Glutamatergic neuron (in vitro differentiated cells): ENCODE measurements around the gene CDC42BPG. TPM values are rescaled to one million over a fixed set of nuclear protein-coding genes. Genes with fewer than 3 reads are reported as not detected.
A peak's percentile ranks its signal among the peaks of the same experiment; 100 is the strongest.
"Not testable (repeated sequence)": the region's sequence is repeated elsewhere in the genome, so short reads cannot be mapped to it uniquely, and the experiment has no call there.

Experiments
- DNase-seq: peaks from one replicate; pipeline ENCODE4 v3.0.0; 2022
- H3K27ac Mint-ChIP-seq: one replicate; pipeline ENCODE4 v1.8.0; 2020; ENCODE audit warnings: mild to moderate bottlenecking, mixed read lengths, inconsistent platforms; ENCODE audit not compliant: unreplicated experiment
- H3K27me3 Mint-ChIP-seq: one replicate; pipeline ENCODE4 v1.8.0; 2020; ENCODE audit warnings: mild to moderate bottlenecking, moderate library complexity, mixed read lengths, inconsistent platforms; ENCODE audit not compliant: unreplicated experiment
- H3K36me3 Mint-ChIP-seq: one replicate; pipeline ENCODE4 v1.8.0; 2020; ENCODE audit warnings: mild to moderate bottlenecking, mixed read lengths, inconsistent platforms; ENCODE audit not compliant: unreplicated experiment
- H3K4me1 Mint-ChIP-seq: one replicate; pipeline ENCODE4 v1.8.0; 2020; ENCODE audit warnings: mild to moderate bottlenecking, low read depth, mixed read lengths, inconsistent platforms; ENCODE audit not compliant: unreplicated experiment
- H3K4me3 Mint-ChIP-seq: one replicate; pipeline ENCODE4 v1.8.0; 2020; ENCODE audit warnings: mild to moderate bottlenecking, mixed read lengths, inconsistent platforms; ENCODE audit not compliant: unreplicated experiment
- H3K9me3 Mint-ChIP-seq: one replicate; pipeline ENCODE4 v1.8.0; 2020; ENCODE audit warnings: mild to moderate bottlenecking, moderate library complexity, mixed read lengths, inconsistent platforms; ENCODE audit not compliant: unreplicated experiment
- CTCF ChIP-seq: fragments of 200-600 bp; sonication (generic); IDR thresholded peaks from one replicate; pipeline ENCODE4 v1.5.0; 2021; ENCODE audit not compliant: partially characterized antibody, unreplicated experiment
- total RNA-seq: library from RNA; stranded (reverse); fragmentation: NEBNext Ultra II Directional; extraction: Animal tissue kit (Norgen Biotek cat#: 25700); gene quantifications from one replicate; pipeline ENCODE4 v1.2.1, GENCODE V29; 2021; ENCODE audit not compliant: unreplicated experiment

The CDC42BPG gene
- total RNA-seq, 1 donor from 2014 or later: 2.3 TPM

GRCh38 chr11:64827451-64827839 is 17.0 kb downstream of the CDC42BPG start:
- Mint-ChIP-seq H3K36me3 (no peaks in the 10 kb centered on the region), H3K27me3 (peaks cover 3% of the 10 kb centered on the region), H3K4me1 (peaks cover 6% of the 10 kb centered on the region), H3K4me3 (no peak overlapping the region), H3K9me3 (peaks cover 4% of the 10 kb centered on the region), H3K27ac (no peak overlapping the region)
- no peak for TF ChIP-seq CTCF
- DNase-seq: no peak

GRCh38 chr11:64826578-64827450 is 17.6 kb downstream of the CDC42BPG start:
- no peak for DNase-seq

GRCh38 chr11:64826062-64826461 is 18.4 kb downstream of the CDC42BPG start:
- no peak for TF ChIP-seq CTCF
- no peak for DNase-seq
- Mint-ChIP-seq H3K27ac (no peak overlapping the region), H3K4me3 (no peak overlapping the region), H3K4me1 (no peaks in the 10 kb centered on the region), H3K9me3 (peaks cover 3% of the 10 kb centered on the region), H3K27me3 (peaks cover 2% of the 10 kb centered on the region), H3K36me3 (no peaks in the 10 kb centered on the region)

More at GRCh38 chr11:64826578-64827450, 17.6 kb downstream of the CDC42BPG start:
- H3K4me1 Mint-ChIP-seq: peaks cover 2% of the 10 kb centered on the region
- no peaks in the 10 kb centered on the region for H3K36me3 Mint-ChIP-seq
- H3K4me3 Mint-ChIP-seq: no peak overlapping the region
- TF ChIP-seq CTCF: no peak
- H3K27me3 Mint-ChIP-seq: peaks cover 3% of the 10 kb centered on the region
- no peak overlapping the region for H3K27ac Mint-ChIP-seq
- H3K9me3 Mint-ChIP-seq: peaks cover 2% of the 10 kb centered on the region

GRCh38 chr11:64823568-64824119 is 20.8 kb downstream of the CDC42BPG start:
- H3K36me3 Mint-ChIP-seq: no peaks in the 10 kb centered on the region
- H3K4me3 Mint-ChIP-seq: no peak overlapping the region
- no peak for TF ChIP-seq CTCF
- H3K27me3 Mint-ChIP-seq: peaks cover 2% of the 10 kb centered on the region
- peaks cover 5% of the 10 kb centered on the region for H3K9me3 Mint-ChIP-seq
- no peak overlapping the region for H3K27ac Mint-ChIP-seq
- no peak for DNase-seq
- H3K4me1 Mint-ChIP-seq: no peaks in the 10 kb centered on the region

GRCh38 chr11:64817476-64817875 is 27.0 kb downstream of the CDC42BPG start:
- H3K4me1 Mint-ChIP-seq: peaks cover 8% of the 10 kb centered on the region
- no peak for TF ChIP-seq CTCF
- H3K36me3 Mint-ChIP-seq: no peaks in the 10 kb centered on the region
- peaks cover 6% of the 10 kb centered on the region for H3K27me3 Mint-ChIP-seq
- H3K9me3 Mint-ChIP-seq: peaks cover 6% of the 10 kb centered on the region
- H3K27ac Mint-ChIP-seq: peak overlapping the region; percentile 28
- DNase-seq: no peak
- H3K4me3 Mint-ChIP-seq: peak overlapping the region; percentile 0

- H3K9me3 Mint-ChIP-seq, H3K27me3 Mint-ChIP-seq, H3K27ac Mint-ChIP-seq, H3K4me1 Mint-ChIP-seq, DNase-seq, H3K36me3 Mint-ChIP-seq: not testable (repeated sequence)
- peak overlapping the region; percentile 36 for H3K4me3 Mint-ChIP-seq
These were observed 29.0 kb downstream of the CDC42BPG start for GRCh38 chr11:64815433-64815832.
